ENCODE data around the gene ARID1A.

The ARID1A gene

DNA sequence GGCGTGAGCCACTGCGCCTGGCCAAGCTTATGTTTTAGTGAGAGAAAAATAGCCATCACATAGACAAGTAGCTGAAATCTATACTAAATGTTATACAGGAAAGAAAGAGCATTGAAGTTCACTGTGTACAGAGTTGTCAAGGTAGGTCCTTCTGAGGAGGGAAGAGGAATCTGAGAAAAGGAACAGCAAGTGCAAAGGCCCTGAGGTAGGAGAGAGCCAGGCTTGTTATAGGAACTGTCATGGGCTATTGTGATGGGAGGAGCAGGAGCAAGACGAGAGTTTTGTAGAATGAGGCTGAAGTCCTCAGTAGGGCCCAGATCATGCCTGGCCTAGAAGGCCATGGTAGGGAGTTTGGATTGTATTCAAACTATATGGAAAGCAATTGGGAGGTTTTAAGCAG lies 135.2 kb downstream of the ARID1A start:
- DNase-seq, result no peak

All from NCI-H1417 treated with DMSO at 0.1 percent for 48 hours (cell line).